ENCODE results near the gene GARNL3. TPM values are rescaled to one million over a fixed set of nuclear protein-coding genes. Genes with fewer than 3 reads are reported as not detected.

GARNL3 gene
- total RNA-seq, 1 experiment from 2014 or later, result 2.8 TPM

- CTCF ChIA-PET, result no interaction called here
Measured at GRCh38 chr9:127263237-127263636, 1.3 kb upstream of the GARNL3 start.

GRCh38 chr9:127263664-127264063 lies 910 bp upstream of the GARNL3 start:
- CTCF ChIA-PET, result no interaction called here
- intact Hi-C loops (cut with micrococcal nuclease; ENCODE audit: unreplicated experiment), result no loop called here
- TF ChIP-seq CTCF (IDR thresholded peaks at IDR 0.05; ENCODE audit: unreplicated experiment), result no peak
- no TSS peak for BruUV-seq (replicated peaks)
- Mint-ChIP-seq H3K27ac (ENCODE audit: unreplicated experiment) (no peak overlapping the region), H3K9me3 (ENCODE audit: low read depth, unreplicated experiment) (no peaks in the 10 kb centered on the region), H3K27me3 (ENCODE audit: unreplicated experiment) (no peaks in the 10 kb centered on the region), H3K4me3 (ENCODE audit: low read depth, unreplicated experiment) (no peak overlapping the region), H3K36me3 (ENCODE audit: insufficient read depth, unreplicated experiment) (no peaks in the 10 kb centered on the region), H3K4me1 (ENCODE audit: low read depth, unreplicated experiment) (no peaks in the 10 kb centered on the region)
- DNase-seq, result no peak

More at GRCh38 chr9:127263237-127263636, 1.3 kb upstream of the GARNL3 start:
- no peaks in the 10 kb centered on the region for H3K27me3 Mint-ChIP-seq (ENCODE audit: unreplicated experiment)
- no peak overlapping the region for H3K27ac Mint-ChIP-seq (ENCODE audit: unreplicated experiment)
- BruUV-seq (replicated peaks), result no TSS peak
- H3K4me1 Mint-ChIP-seq (ENCODE audit: low read depth, unreplicated experiment), result no peaks in the 10 kb centered on the region
- no peak for DNase-seq
- no peak overlapping the region for H3K4me3 Mint-ChIP-seq (ENCODE audit: low read depth, unreplicated experiment)
- TF ChIP-seq CTCF (IDR thresholded peaks at IDR 0.05; ENCODE audit: unreplicated experiment), result no peak
- intact Hi-C loops (cut with micrococcal nuclease; ENCODE audit: unreplicated experiment), result no loop called here
- no peaks in the 10 kb centered on the region for H3K36me3 Mint-ChIP-seq (ENCODE audit: insufficient read depth, unreplicated experiment)
- H3K9me3 Mint-ChIP-seq (ENCODE audit: low read depth, unreplicated experiment), result no peaks in the 10 kb centered on the region

- CTCF ChIA-PET, result no interaction called here
- intact Hi-C loops (cut with micrococcal nuclease; ENCODE audit: unreplicated experiment), result no loop called here
- H3K4me1 Mint-ChIP-seq (ENCODE audit: low read depth, unreplicated experiment), result no peaks in the 10 kb centered on the region
- no peak for TF ChIP-seq CTCF (IDR thresholded peaks at IDR 0.05; ENCODE audit: unreplicated experiment)
- no peak for DNase-seq
- H3K36me3 Mint-ChIP-seq (ENCODE audit: insufficient read depth, unreplicated experiment), result no peaks in the 10 kb centered on the region
- no peak overlapping the region for H3K4me3 Mint-ChIP-seq (ENCODE audit: low read depth, unreplicated experiment)
- H3K27me3 Mint-ChIP-seq (ENCODE audit: unreplicated experiment), result no peaks in the 10 kb centered on the region
- no peaks in the 10 kb centered on the region for H3K9me3 Mint-ChIP-seq (ENCODE audit: low read depth, unreplicated experiment)
- BruUV-seq (replicated peaks), result no TSS peak
- no peak overlapping the region for H3K27ac Mint-ChIP-seq (ENCODE audit: unreplicated experiment)
Measured at GRCh38 chr9:127267793-127268525, 3.4 kb downstream of the GARNL3 start.

GRCh38 chr9:127269449-127269848 lies 4.9 kb downstream of the GARNL3 start:
- intact Hi-C loops (cut with micrococcal nuclease; ENCODE audit: unreplicated experiment), result no loop called here
- H3K36me3 Mint-ChIP-seq (ENCODE audit: insufficient read depth, unreplicated experiment), result no peaks in the 10 kb centered on the region
- DNase-seq, result no peak
- no peaks in the 10 kb centered on the region for H3K4me1 Mint-ChIP-seq (ENCODE audit: low read depth, unreplicated experiment)
- no TSS peak for BruUV-seq (replicated peaks)
- TF ChIP-seq CTCF (IDR thresholded peaks at IDR 0.05; ENCODE audit: unreplicated experiment), result no peak
- CTCF ChIA-PET, result no interaction called here
- H3K9me3 Mint-ChIP-seq (ENCODE audit: low read depth, unreplicated experiment), result no peaks in the 10 kb centered on the region
- no peak overlapping the region for H3K27ac Mint-ChIP-seq (ENCODE audit: unreplicated experiment)
- no peak overlapping the region for H3K4me3 Mint-ChIP-seq (ENCODE audit: low read depth, unreplicated experiment)
- no peaks in the 10 kb centered on the region for H3K27me3 Mint-ChIP-seq (ENCODE audit: unreplicated experiment)
